HG03571 (cell line): ENCODE data around the gene CNTN1.
"Not testable (repeated sequence)": the region's sequence is repeated elsewhere in the genome, so short reads cannot be mapped to it uniquely, and the experiment has no call there.

Experiments
- ATAC-seq: cut with Tn5 transposase; IDR thresholded peaks from one replicate; pipeline ENCODE4 v1.9.1; 2021; ENCODE audit not compliant: unreplicated experiment

The CNTN1 gene

GRCh38 chr12:41023836-41024235, 331.6 kb downstream of the CNTN1 start:
- ATAC-seq, result no peak

- ATAC-seq, result no peak
Observed at GRCh38 chr12:41026151-41026550, 333.9 kb downstream of the CNTN1 start.

- no peak for ATAC-seq
Observed at GRCh38 chr12:41032386-41032785, 340.1 kb downstream of the CNTN1 start.

GRCh38 chr12:41034686-41035085, 342.4 kb downstream of the CNTN1 start:
- no peak for ATAC-seq

DNA sequence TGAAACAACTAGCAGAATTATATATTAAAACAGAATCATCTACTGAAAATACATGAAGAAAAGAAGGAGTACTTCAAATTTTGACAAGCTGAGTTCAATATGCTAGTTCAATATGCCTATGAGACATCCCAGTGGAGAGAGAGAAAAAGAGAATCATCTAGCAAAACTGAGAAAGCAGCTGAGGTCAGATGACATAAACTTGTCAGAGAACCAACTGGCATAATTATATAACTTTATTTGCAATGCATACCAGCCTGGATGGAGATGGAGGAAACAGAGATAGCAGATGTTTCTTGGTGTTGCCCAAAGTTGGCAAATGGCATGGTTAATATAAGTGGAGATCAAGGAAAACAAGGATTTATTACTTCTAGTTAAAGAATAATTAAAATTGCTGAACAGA, 347.2 kb downstream of the CNTN1 start:
- no peak for ATAC-seq

GRCh38 chr12:41045509-41045908, 353.3 kb downstream of the CNTN1 start:
- ATAC-seq, result no peak

- ATAC-seq, result no peak
Observed at GRCh38 chr12:41049033-41049432, 356.8 kb downstream of the CNTN1 start.

- no peak for ATAC-seq
Observed at GRCh38 chr12:41051954-41052353, 359.7 kb downstream of the CNTN1 start.

DNA sequence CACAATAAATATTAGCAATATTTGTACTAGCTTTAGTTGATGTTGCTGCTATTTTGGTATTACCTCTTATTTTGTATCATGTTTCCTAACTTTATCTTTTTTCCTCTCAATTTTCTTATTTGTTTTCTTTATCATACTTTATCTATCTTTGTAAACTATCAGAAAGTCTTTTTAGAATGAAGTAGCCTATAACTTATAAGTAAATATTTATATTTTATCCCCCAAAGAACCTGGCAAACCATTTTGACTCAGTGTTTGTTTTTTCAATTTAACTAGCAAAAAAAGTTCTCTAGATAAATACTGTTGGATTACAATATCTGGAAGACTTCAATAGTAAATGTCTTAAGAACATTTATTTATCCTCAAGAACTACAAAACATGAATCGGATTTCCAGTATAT, 360.2 kb downstream of the CNTN1 start:
- no peak for ATAC-seq

- ATAC-seq, result no peak
Observed at GRCh38 chr12:41053046-41053445, 360.8 kb downstream of the CNTN1 start.

GRCh38 chr12:41055875-41056577, 363.8 kb downstream of the CNTN1 start:
- ATAC-seq, result no peak

DNA sequence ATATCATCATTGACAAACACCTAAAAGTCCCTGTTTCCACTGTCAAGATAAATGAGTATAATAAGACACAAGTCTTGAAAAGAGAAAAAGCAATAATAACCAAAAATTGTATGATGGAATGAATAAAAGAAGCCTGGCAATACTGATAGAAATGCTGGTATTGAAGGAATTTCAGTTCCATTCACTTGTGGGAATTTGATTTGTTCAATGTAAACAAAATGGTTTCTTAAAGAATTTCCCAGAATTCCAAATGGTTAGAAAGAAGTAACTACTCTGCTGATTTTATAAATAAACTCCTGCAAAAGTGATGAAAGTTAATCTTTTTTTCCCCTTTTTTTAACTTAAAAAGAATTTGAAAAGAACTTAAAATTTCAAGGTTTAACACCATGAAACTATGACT, 366.0 kb downstream of the CNTN1 start:
- no peak for ATAC-seq

GRCh38 chr12:41061192-41061591, 369.0 kb downstream of the CNTN1 start:
- no peak for ATAC-seq

DNA sequence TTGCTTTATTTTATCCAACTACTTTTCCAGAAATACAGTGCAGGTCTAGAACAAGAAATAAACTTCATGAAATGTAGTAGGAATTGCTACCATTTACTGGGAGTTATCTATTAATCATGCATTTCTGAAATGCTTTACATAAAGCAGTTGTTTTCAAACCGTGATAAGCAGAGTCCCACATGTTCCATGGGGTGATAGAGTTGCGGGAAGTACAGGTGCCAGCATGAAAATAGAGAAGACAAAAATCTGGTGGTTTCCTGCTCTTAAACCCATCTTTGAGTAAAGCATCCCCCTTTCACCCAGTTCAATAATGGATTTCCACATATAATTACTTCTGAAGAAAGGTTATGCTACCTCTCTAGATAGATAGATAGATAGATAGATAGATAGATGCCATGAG, 372.2 kb downstream of the CNTN1 start:
- ATAC-seq, result no peak

GRCh38 chr12:41067941-41068645, 375.9 kb downstream of the CNTN1 start:
- ATAC-seq, result no peak

- no peak for ATAC-seq
Observed at GRCh38 chr12:41073633-41074472, 381.6 kb downstream of the CNTN1 start.

DNA sequence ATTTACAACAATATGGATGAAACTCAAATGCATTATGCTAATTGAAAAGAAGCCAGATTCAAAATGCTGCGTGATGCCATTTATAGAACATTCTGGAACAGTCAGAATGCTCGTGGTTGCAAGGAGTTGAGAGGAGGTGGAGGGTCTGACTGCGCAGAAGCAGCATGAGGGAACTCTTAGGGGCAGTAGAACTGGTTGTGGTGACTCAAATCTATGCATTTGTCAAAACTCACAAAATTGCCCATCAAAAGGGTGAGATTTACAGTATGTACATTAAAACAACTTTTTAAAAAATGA, 382.2 kb downstream of the CNTN1 start:
- no peak for ATAC-seq

GRCh38 chr12:41076114-41076513, 383.9 kb downstream of the CNTN1 start:
- ATAC-seq, result no peak

DNA sequence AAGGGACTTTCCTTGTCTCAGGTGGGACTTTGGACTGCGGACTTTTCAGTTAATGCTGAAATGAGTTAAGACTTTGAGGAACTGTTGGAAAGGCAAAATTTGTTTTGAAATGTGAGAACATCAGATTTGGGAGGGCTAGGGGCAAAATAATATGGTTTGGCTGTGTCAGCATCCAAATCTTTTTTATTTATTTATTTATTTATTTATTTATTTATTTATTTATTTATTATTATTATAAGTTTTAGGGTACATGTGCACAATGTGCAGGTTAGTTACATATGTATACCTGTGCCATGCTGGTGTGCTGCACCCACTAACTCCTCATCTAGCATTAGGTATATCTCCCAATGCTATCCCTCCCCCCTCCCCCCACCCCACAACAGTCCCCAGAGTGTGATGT, 389.0 kb downstream of the CNTN1 start:
- ATAC-seq, result not testable (repeated sequence)

DNA sequence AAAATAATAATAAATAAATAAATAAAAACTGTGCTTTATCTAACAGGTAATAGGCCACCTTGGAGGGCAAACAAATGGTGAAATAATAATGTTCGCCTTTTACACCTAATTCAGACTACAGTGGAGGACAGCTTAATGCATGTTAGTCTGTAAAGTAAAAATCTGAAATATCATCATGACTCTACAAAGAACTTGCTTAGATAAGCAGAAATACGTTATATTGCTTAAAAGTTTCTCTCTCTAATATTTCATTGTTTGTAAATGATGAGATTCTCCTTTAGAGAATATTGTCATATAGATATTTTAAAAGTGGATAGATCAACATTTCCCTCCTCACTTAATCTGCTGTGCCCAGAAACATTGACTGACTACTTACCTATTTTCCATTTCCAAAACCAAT, 397.2 kb downstream of the CNTN1 start:
- ATAC-seq, result no peak

DNA sequence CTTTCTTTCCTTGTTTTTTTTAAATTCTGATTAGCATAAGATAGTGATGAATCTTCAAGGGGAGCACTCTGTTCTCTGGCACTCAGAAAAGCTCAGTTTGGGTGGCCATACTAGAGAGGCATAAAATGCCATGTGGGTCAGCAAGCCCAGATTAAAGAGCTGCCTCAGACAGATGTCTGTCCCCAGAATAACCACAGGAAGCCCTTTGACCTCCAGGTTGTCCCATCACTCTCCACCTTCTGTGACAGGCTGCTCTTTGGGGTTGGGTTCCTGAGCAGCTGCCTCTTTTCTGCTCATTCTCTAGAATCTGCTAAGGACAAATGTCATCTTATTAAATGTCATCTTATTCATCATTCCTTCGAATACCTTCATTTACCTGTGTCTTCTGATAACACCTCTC, 399.9 kb downstream of the CNTN1 start:
- ATAC-seq, result no peak

- ATAC-seq, result no peak
Observed at GRCh38 chr12:41096797-41097196, 404.6 kb downstream of the CNTN1 start.
